NCI-H1105 treated with DMSO at 0.1 percent for 48 hours (cell line): ENCODE results near the gene F2RL1.
"Not testable (repeated sequence)": the region's sequence is repeated elsewhere in the genome, so short reads cannot be mapped to it uniquely, and the experiment has no call there.

Experiments used
- DNase-seq: peaks from one replicate; lab custom pipeline; 2025; lab: John Stamatoyannopoulos, UW

Gene F2RL1

DNA sequence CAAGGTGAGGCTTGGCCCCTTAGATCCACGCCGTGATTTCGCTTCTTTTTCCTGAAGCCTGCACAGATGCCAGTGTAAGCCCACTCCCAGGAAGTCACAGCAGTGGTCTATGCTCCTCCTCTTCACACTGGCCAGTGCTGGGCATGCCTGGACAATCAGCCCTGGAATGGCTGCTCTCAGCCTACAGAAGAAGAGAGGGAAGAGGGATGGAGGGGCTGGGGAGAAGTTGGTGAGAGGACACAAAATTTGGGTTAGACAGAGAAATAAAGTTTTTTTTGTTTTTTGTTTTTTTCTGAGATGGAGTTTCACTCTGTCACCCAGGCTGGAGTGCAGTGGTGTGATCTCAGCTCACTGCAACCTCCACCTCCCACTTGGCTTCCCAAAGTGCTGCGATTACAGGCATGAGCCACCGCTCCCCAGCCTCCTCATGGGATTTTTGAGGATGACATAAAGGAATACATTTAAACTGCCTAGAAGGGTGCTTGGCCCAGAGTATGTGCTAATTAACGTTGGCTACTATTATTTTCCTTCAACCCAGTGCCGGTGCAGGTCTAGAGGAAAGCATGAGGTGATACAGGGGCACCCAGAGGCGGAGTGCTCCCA is 31.8 kb downstream of the F2RL1 start:
- no peak for DNase-seq

DNA sequence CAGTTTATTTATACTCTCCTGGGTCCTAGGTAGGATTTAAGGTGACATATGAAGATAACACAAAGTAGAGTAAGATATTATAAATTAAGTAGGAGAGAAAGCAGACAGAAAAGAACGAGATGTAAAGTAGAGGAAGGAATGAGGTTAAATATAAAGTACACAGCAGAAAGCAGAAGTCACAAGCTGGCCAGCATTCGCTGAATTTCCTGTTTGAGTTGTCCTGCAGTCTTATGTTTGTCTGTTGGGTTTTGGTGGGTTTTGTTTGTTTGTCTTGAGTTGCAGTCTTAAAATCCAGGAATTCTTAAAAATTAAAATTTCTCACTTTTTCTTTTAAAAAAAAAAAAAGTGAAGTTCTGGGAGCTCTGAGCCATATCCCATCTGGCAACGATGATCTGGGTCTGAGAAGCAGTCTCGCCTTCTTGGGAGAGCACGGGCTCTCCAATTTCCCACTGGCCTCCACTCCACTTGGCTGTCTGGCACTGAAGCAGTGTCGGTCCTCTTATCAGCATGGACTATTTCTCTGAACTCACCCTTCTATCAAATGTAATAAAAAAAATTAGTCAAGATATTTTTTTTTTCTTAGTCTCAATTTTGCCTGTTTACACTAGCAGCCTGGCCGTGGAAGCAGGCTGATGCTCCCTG is 33.0 kb downstream of the F2RL1 start:
- no peak for DNase-seq

DNA sequence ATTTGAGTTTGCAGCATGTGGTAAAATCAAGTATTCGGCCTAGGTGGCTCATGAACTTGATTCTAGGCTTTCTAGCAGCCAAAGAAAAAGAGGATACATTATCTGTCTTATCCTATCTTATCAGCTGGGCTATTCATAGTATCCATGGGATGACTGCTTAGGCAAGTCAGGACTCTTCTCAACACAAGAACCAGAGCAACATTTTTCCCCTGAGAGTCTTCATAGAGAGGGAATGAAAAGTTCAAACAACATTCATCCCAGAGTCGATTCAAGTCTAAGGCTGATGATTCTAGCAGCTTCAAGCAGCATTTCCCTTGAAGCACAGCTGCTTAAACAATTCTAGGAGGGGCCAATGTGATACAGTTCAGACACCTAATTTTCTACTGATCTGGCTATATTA is 33.9 kb downstream of the F2RL1 start:
- DNase-seq, result no peak

DNA sequence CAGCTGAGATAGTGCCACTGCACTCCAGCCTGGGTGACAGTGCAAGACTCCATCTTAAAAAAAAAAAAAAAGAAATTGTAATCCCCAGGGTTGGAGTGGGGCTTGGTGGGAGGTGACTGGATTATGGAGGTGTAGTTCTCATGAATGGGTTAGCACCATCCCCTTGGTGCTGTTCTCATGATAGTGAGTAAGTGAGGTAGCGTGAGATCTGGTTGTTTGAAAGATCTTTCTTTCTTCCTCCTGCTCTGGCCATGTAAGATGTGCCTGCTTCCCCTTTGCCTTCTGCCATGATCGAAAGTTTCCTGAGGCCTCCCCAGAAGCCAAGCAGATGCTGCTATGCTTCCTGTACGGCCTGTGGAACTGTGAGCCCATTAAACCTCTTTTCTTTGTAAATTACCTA is 34.9 kb downstream of the F2RL1 start:
- DNase-seq, result not testable (repeated sequence)

DNA sequence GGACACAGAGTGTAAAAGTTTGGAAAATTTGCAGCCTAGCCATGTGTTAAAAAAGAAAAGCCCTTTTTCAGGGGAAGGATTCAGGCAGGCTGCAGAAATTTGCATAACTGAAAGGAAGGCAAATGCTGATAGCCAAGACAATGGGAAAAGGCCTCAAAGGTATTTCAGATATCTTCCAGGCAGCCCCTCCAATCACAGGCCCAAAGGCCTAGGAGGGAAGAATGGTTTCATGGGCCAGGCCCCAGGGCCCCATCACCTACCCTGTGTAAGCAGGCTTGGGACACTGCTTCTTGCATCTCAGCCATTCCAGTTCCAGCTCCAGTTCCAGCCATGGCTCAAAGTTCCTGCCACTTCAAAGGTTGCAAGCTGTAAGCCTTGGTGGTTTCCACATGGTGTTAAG is 35.8 kb downstream of the F2RL1 start:
- DNase-seq, result no peak

DNA sequence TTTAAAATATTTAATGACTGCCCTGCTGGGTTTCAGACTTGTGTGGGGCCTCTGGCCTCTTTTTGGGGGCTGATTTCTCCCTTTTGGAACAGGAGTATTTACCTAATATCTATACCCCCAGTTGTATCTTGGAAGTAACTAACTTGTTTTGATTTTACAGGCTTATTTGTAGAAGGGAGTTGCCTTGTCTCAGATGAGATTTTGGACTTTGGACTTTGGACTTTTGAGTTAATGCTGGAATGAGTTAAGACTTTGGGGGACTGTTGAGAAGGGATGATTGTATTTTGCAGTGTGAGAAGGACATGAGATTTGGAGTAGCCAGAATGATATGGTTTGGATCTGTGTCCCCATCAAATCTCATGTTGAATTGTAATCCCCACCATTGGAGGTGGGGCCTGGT is 36.7 kb downstream of the F2RL1 start:
- not testable (repeated sequence) for DNase-seq

GRCh38 chr5:76855961-76856360 is 37.1 kb downstream of the F2RL1 start:
- no peak for DNase-seq

GRCh38 chr5:76856800-76857199 is 38.0 kb downstream of the F2RL1 start:
- DNase-seq, result not testable (repeated sequence)

GRCh38 chr5:76859591-76860247 is 40.9 kb downstream of the F2RL1 start:
- no peak for DNase-seq

- no peak for DNase-seq
These were observed 42.8 kb downstream of the F2RL1 start for GRCh38 chr5:76861612-76862011.

DNA sequence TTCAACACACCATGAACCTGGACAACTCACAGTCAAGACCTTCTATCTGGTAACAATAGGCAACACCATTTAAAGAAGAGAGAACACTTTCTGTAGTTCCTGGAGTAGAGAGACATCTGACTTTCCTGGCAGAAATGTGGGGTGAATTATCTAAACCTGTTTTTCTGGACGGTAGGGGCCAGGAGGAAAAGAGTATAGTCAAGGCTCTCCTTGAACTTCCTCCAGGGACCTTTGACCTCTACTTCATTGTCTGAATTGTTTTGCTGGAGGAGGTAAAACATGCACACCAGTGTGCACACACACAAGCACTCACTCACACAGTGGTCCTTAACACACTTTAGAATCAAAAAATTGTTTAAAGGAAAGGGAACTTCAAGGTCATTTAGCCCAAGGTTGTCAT is 44.2 kb downstream of the F2RL1 start:
- DNase-seq, result no peak

- DNase-seq, result no peak
These were observed 47.7 kb downstream of the F2RL1 start for GRCh38 chr5:76866503-76866902.

DNA sequence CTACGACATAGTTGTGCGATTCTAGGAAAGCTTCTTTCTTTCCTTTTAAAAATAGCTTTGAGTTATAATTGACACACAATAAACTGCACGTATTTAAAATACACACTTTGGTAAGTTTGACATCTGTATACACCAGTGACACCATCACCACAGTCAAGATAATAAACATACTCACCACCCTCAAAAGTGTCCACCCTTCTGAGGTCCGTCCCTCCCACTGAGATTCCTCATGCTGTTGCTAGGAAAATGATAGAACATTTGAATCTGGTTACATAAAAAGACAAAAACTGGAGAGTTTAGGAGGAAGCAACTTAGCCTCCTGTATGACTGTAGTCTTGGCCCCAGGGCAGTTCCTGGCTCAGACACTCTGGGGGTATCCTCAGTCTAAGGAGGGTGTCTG is 48.2 kb downstream of the F2RL1 start:
- DNase-seq, result no peak

DNA sequence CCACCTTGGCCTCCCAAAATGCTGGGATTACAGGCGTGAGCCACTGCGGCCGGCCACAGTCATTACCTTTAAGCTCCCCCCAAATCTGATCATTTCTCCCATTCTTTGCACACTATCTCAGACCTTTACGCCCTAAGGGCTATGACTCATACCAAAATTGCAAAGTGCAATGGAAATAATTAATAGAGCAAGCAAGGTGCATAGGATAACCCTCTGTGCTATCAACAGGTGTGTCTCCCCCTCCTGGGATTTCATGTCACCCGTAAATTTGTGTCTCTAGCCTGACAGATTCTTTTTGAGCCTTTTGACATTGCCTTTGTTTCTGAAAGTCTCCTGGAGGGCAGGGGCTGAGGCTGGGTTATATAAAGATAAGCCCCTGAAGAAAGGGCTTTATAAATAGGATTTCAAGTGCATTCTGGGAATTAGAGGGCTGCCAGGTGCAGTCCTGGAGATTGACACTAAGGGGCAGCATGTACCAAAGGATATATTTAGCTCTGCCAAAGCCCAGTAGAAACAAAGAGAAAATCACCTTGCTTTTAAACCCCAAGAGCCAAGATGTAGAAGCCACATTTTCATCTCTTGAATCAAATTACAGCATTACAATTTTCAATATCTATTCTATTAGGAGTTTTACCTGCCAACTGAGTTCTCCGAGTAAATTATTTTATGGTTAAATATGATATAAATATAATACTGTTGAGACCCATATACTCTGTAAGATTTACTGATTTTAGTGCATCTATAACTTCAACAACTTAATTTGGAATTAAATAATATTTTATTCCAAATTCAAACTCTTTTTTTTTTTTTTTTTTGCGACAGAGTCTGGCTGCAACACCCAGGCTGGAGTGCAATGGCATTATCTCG is 49.2 kb downstream of the F2RL1 start:
- DNase-seq, result peak; percentile 36

GRCh38 chr5:76870046-76870445 is 51.2 kb downstream of the F2RL1 start:
- DNase-seq, result no peak

- peak; percentile 81 for DNase-seq
These were observed 55.3 kb downstream of the F2RL1 start for GRCh38 chr5:76874088-76874581.
